Measurements from ENCODE around the gene MCAT. TPM values are rescaled to one million over a fixed set of nuclear protein-coding genes. Genes with fewer than 3 reads are reported as not detected.

The MCAT gene
- total and polyA plus RNA-seq, 2 donors: 6.3 to 20.9 TPM

- Histone ChIP-seq H3K36me3 (ENCODE audit: insufficient read depth) (no peaks in the 10 kb centered on the region), H3K4me3 (ENCODE audit: low read depth, low read length) (no peak overlapping the region), H3K27ac (ENCODE audit: low read depth) (no peak overlapping the region), H3K4me1 (ENCODE audit: insufficient read depth) (no peaks in the 10 kb centered on the region)
- 64% methylated on average over 4 of the region's 4 CpGs for WGBS
- no peak for DNase-seq (ENCODE audit: extremely low spot score)
Observed at GRCh38 chr22:43094551-43094950, 48.6 kb downstream of the MCAT start.

- Histone ChIP-seq H3K4me3 (ENCODE audit: low read depth, low read length) (no peak overlapping the region), H3K27ac (ENCODE audit: low read depth) (no peak overlapping the region), H3K36me3 (ENCODE audit: insufficient read depth) (no peaks in the 10 kb centered on the region), H3K4me1 (ENCODE audit: insufficient read depth) (no peaks in the 10 kb centered on the region)
- DNase-seq (ENCODE audit: extremely low spot score): no peak
- 58% methylated on average over 7 of the region's 7 CpGs for WGBS
Observed at GRCh38 chr22:43094085-43094484, 49.1 kb downstream of the MCAT start.

- 75% methylated on average over 9 of the region's 9 CpGs for WGBS
- Histone ChIP-seq H3K4me1 (ENCODE audit: insufficient read depth) (no peaks in the 10 kb centered on the region), H3K36me3 (ENCODE audit: insufficient read depth) (no peaks in the 10 kb centered on the region), H3K27ac (ENCODE audit: low read depth) (no peak overlapping the region), H3K4me3 (ENCODE audit: low read depth, low read length) (no peak overlapping the region)
- no peak for DNase-seq (ENCODE audit: extremely low spot score)
Observed at GRCh38 chr22:43092085-43092484, 51.1 kb downstream of the MCAT start.

- WGBS: 49% methylated on average over 6 of the region's 6 CpGs
- DNase-seq (ENCODE audit: extremely low spot score): peak; percentile 57
- Histone ChIP-seq H3K27ac (ENCODE audit: low read depth) (no peak overlapping the region), H3K4me1 (ENCODE audit: insufficient read depth) (no peaks in the 10 kb centered on the region), H3K4me3 (ENCODE audit: low read depth, low read length) (no peak overlapping the region), H3K36me3 (ENCODE audit: insufficient read depth) (no peaks in the 10 kb centered on the region)
Observed at GRCh38 chr22:43090130-43090789, 52.9 kb downstream of the MCAT start.

- WGBS: 4% methylated on average over 64 of the region's 64 CpGs
Observed at GRCh38 chr22:43088984-43089717, 54.0 kb downstream of the MCAT start, which contains the start of gene TTLL1. Gene TTLL1, minus strand, starts transcription at chr22:43089391. Its CDS starts 13,805 bp downstream, at chr22:43075586.

GRCh38 chr22:43088627-43088983, 54.6 kb downstream of the MCAT start:
- Histone ChIP-seq H3K36me3 (ENCODE audit: insufficient read depth) (no peaks in the 10 kb centered on the region), H3K4me3 (ENCODE audit: low read depth, low read length) (peak overlapping the region; percentile 73), H3K4me1 (ENCODE audit: insufficient read depth) (no peaks in the 10 kb centered on the region), H3K27ac (ENCODE audit: low read depth) (no peak overlapping the region)
- no peak for DNase-seq (ENCODE audit: extremely low spot score)
- 62% methylated on average over 9 of the region's 9 CpGs for WGBS

More at GRCh38 chr22:43088984-43089717, 54.0 kb downstream of the MCAT start, which contains the start of gene TTLL1:
- H3K27ac ChIP-seq (ENCODE audit: low read depth): no peak within 1 kb of the TSS
- no peaks in the 10 kb centered on the region for H3K36me3 ChIP-seq (ENCODE audit: insufficient read depth)
- H3K4me1 ChIP-seq (ENCODE audit: insufficient read depth): no peaks in the 10 kb centered on the region
- peak within 1 kb of the TSS; percentile 73 for H3K4me3 ChIP-seq (ENCODE audit: low read depth, low read length)
- DNase-seq (ENCODE audit: extremely low spot score): peak; percentile 54

- Histone ChIP-seq H3K27ac (ENCODE audit: low read depth) (no peak overlapping the region), H3K4me1 (ENCODE audit: insufficient read depth) (no peaks in the 10 kb centered on the region), H3K4me3 (ENCODE audit: low read depth, low read length) (no peak overlapping the region), H3K36me3 (ENCODE audit: insufficient read depth) (no peaks in the 10 kb centered on the region)
- WGBS: 77% methylated on average over 19 of the region's 19 CpGs
- DNase-seq (ENCODE audit: extremely low spot score): no peak
Observed at GRCh38 chr22:43085658-43086606, 57.3 kb downstream of the MCAT start.

Other genes starting within 250 kb of the MCAT start
- 31.6 TPM for gene PACSIN2, start 128.2 kb downstream of the MCAT start, total RNA-seq
- gene PACSIN2, start 128.2 kb downstream of the MCAT start, polyA plus RNA-seq: 61.8 TPM
- 7.6 TPM for gene TTLL1, start 54.0 kb downstream of the MCAT start, total RNA-seq
- gene TTLL1, start 54.0 kb downstream of the MCAT start, polyA plus RNA-seq: 8.9 TPM
- 2.5 TPM for gene BIK, start 32.6 kb downstream of the MCAT start, total RNA-seq
- gene BIK, start 32.6 kb downstream of the MCAT start, polyA plus RNA-seq: 0.79 TPM
- 57.6 TPM for gene TSPO, start 8.2 kb upstream of the MCAT start, total RNA-seq
- 211 TPM for gene TSPO, start 8.2 kb upstream of the MCAT start, polyA plus RNA-seq
- 8.1 TPM for gene TTLL12, start 43.7 kb upstream of the MCAT start, total RNA-seq
- 26.6 TPM for gene TTLL12, start 43.7 kb upstream of the MCAT start, polyA plus RNA-seq
- 1.2 TPM for gene SCUBE1, start 200.0 kb upstream of the MCAT start, total RNA-seq
- 0.86 TPM for gene SCUBE1, start 200.0 kb upstream of the MCAT start, polyA plus RNA-seq

Data from urinary bladder (tissue), 4 donors.